NCI-H82 (cell line): ENCODE results near the gene PPP1R12B.
"Not testable (repeated sequence)": the region's sequence is repeated elsewhere in the genome, so short reads cannot be mapped to it uniquely, and the experiment has no call there.

Experiments
- DNase-seq: peaks from one replicate; lab custom pipeline; 2025; lab: John Stamatoyannopoulos, UW

Gene PPP1R12B

GRCh38 chr1:202584707-202585589 lies 236.4 kb downstream of the PPP1R12B start:
- no peak for DNase-seq

- no peak for DNase-seq
Observed at GRCh38 chr1:202585590-202585933, 237.1 kb downstream of the PPP1R12B start.

GRCh38 chr1:202586018-202586821 lies 237.7 kb downstream of the PPP1R12B start:
- DNase-seq, result no peak

DNA sequence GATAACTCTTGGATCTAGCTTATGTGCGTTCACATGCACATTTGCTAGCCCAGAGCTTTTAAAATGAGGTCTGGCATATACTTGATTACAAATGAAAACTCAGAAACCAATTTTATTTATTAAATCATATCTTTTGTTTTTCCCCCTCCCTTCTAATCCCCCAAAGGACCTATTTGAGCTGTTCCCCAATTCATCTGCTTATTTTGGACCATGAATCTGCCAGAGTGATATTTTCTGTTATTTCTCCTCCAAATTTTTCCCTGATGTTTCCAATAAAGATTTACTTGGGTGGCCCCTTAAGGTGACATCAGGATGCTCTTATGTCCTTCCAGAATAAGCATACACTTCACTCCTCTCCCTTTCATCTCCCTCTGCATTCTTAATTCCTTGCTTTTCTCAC lies 238.4 kb downstream of the PPP1R12B start:
- DNase-seq, result no peak

- no peak for DNase-seq
Observed at GRCh38 chr1:202587859-202588485, 239.5 kb downstream of the PPP1R12B start.

GRCh38 chr1:202588503-202589189 lies 240.1 kb downstream of the PPP1R12B start:
- DNase-seq, result no peak

- no peak for DNase-seq
Observed at GRCh38 chr1:202589190-202589930, 240.9 kb downstream of the PPP1R12B start.

GRCh38 chr1:202590126-202590525 lies 241.6 kb downstream of the PPP1R12B start:
- DNase-seq, result no peak

- DNase-seq, result no peak
Observed at GRCh38 chr1:202590975-202591411, 242.5 kb downstream of the PPP1R12B start.

DNA sequence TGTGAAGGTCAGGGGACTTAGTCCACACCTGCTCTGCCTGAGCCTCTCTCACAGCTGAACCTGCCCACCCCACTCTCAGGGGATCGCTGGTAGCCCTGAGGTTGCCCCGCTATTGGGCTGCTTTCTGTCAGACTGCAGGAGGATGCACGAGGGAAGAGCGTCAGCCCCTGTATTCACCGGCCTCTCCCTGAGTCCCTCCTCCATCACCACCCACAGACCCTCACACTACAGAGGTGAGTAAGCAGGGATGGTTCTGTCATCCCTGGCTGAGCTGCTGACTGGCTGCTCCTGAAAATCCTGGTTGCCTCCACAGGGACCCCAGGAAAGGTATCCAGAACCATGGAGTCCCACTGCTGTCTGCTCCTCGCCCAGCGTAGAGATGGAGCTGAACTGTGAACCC lies 243.0 kb downstream of the PPP1R12B start:
- no peak for DNase-seq

DNA sequence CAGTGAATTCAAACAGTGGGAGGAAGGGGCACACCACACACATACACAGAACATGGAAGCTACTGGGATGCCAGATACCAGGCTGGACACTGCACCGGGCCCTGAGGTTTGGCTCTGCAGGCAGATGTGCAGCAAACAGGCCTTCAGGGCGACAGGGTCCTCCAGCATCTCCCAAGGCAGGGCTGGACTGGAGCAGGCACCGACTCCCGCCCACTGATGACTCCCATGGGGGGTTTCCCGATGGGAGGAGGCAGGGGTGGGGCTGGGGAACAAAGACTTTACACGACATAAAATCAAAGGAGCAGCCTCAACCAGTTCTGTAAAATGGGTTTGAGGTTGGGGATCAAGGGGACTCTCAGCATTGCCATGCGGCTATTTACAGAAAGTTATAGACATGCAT lies 243.6 kb downstream of the PPP1R12B start:
- DNase-seq, result no peak

GRCh38 chr1:202593845-202594244 lies 245.3 kb downstream of the PPP1R12B start:
- no peak for DNase-seq

DNA sequence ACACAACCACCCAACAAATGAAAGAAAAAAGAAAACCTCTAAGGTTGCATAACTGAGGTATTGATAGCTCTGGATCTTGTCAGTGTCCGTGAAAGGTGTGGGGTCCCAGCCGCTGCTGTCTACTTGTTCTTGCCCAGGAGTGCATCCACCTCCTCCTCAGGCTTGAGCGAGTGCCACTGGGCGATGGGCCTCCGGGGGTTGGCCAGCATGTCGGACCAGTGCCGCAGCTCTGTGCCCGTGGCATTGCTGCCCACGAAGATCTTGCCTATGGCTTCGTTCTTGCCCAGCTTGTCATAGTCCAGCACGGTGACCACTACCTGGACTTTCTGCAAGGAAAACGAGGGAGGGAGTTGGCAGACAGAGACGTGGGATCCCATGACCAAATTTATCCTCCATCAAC lies 248.1 kb downstream of the PPP1R12B start:
- no peak for DNase-seq

DNA sequence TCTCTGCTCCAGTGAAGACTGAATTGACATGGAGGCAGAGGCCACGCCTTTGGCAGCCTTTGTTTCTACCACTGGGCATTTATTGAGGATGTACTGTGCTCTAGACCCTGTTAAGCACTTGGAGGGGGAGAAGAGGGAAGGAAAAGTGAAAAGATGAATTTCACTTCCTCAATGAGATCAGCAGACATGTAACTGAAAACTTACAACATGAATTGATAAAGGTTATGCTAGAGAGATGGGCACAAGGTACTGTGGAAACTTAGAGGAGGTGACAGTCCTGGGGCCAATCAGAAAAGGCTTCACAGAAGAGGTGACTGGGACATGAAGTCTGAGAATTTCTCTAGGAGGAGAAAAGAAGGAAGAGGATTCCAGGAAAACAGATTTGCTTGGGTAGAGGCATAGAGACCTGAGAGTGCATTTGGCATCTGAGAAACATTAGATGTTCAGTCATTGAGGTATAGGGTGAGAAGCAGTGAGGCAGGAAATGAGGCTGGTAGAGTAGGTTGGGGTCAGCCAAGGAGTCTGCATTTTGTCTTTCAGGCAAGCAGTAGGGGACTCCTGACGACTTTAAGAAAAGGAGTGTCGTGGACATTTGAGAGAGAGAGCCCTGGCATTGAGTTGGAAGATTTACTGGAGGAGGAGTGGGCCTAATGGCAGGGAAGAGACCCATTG lies 248.7 kb downstream of the PPP1R12B start:
- no peak for DNase-seq

DNA sequence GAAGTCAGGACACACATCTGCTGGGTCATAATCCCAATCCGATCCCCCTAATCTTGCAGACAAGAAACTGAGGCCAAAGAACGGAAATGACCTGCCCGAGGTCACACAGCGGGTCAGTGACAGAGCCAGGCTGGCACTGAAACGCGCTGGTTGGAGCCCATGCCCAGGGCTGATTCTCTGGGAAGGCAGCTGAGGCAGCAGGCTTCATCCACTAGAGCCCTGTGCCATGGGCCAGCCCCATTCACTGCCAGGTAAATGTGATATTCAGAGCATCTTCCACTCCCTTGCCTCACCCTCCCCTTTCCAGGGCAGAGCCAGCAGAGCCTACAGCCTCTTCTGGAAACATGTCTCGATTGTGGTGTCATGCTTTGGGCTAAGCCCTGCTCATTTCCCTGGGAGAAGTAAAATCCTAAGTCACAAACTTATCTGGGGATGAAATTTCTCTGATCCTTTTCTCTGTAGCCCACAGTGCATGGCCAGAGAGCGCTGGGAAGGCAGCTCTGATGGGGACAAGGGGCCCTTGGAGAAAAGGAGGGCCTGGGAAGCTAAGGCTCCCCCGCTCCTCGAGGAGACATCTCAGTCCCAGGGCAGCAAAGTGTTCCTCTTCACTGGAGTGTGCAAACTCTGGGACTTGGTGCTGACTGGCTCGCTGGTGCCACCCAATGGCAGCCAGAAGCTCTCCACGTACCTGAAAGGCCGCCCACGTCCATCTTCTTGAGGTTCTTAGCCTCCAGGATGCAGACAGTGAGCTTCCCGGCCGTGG lies 251.4 kb downstream of the PPP1R12B start:
- peak; percentile 85 for DNase-seq

- no peak for DNase-seq
Observed at GRCh38 chr1:202600432-202601041, 252.0 kb downstream of the PPP1R12B start.

DNA sequence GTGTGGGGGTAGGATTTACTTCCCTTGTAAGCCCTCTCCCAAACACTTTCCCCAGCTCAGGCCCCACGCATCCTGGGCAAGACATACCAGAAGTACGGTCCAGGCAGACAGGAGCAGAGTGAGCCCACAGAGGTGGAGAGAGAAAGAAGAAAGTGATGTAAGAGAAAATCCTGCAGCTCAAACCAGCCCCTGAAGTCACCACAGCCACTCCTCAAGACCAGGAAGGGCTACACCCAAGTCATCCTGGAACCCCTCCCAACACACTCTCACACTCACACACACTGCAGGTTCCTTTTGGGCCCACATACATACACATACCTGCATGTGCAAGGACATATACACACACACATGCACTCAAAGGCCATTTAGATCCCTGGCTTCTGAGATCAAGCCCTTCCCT lies 254.9 kb downstream of the PPP1R12B start:
- DNase-seq, result no peak

DNA sequence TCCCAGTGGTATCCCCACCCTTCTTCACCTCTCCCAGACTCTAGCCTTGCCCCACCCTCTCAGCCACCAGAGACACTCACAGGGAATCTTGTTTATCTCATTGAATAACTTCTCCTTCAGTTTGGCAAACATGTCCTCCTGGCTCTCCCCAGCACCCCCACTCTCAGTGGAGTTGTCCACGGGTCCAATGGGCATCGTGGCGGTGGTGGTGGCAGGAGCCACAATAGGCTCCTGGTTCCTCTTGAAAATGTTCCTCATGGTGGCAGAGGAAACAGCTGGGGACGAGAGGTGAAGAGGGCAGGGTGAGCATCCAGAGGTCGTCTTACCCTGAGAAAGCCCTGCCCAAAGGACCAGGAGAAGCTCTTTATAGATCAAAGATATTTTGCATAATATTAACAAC lies 257.0 kb downstream of the PPP1R12B start:
- no peak for DNase-seq

- DNase-seq, result not testable (repeated sequence)
Observed at GRCh38 chr1:202612036-202612435, 263.5 kb downstream of the PPP1R12B start.

DNA sequence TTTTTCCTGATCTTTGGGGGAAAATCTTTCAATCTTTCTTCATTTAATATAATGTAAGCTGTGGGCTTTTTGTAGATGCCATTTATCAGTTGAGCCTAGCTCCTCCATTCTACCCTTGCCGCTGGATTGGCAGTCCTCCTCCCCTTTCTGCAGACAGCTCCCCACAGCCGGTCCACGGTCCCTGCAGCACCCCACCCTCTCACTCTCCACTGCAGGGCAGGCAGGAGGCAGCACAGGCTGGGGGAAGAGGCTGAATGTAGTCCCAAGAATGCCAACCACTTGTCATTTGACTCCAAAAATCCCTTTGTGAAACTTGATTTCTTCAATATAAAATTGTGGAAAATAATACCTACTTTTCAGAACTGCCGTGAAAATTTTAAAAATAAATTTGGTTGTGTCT lies 265.1 kb downstream of the PPP1R12B start:
- DNase-seq, result no peak
